Mucosa of rectum (tissue), 2 donors: ENCODE data around the gene OXSR1.
"Not testable (repeated sequence)": the region's sequence is repeated elsewhere in the genome, so short reads cannot be mapped to it uniquely, and the experiment has no call there.

Experiments used
- H3K27ac ChIP-seq, 2 donors: one replicate each; pipeline ENCODE4 v1.7.0; 2013; ENCODE audit warnings: inconsistent platforms in 2 of 2, low read depth in 2 of 2, low read length in 2 of 2
- H3K27me3 ChIP-seq, 2 donors: one replicate each; pipeline ENCODE4 v1.7.0; 2013; ENCODE audit warnings: low read length in 2 of 2; ENCODE audit not compliant: control insufficient read depth in 2 of 2, insufficient read depth in 2 of 2
- H3K36me3 ChIP-seq, 2 donors: one replicate each; pipeline ENCODE4 v1.7.0; 2013; ENCODE audit warnings: low read length in 2 of 2; ENCODE audit not compliant: control insufficient read depth in 2 of 2, insufficient read depth in 2 of 2
- H3K4me1 ChIP-seq, 2 donors: one replicate each; pipeline ENCODE4 v1.7.0; 2013; ENCODE audit warnings: low read length in 2 of 2, mild to moderate bottlenecking in 1 of 2; ENCODE audit not compliant: control insufficient read depth in 2 of 2, insufficient read depth in 2 of 2
- H3K4me3 ChIP-seq, 2 donors: one replicate each; pipeline ENCODE4 v1.7.0; 2013; ENCODE audit warnings: low read length in 2 of 2
- H3K9ac ChIP-seq, 2 donors: one replicate each; pipeline ENCODE4 v1.7.0; 2013; ENCODE audit warnings: low read length in 2 of 2, low read depth in 1 of 2, mild to moderate bottlenecking in 1 of 2
- H3K9me3 ChIP-seq, 2 donors: one replicate each; pipeline ENCODE4 v1.7.0; 2013; ENCODE audit warnings: low read length in 2 of 2; ENCODE audit not compliant: control insufficient read depth in 2 of 2
- donor health status: healthy.
- donor health status: Normal muscosa, but diverticular disease.

Gene OXSR1

DNA sequence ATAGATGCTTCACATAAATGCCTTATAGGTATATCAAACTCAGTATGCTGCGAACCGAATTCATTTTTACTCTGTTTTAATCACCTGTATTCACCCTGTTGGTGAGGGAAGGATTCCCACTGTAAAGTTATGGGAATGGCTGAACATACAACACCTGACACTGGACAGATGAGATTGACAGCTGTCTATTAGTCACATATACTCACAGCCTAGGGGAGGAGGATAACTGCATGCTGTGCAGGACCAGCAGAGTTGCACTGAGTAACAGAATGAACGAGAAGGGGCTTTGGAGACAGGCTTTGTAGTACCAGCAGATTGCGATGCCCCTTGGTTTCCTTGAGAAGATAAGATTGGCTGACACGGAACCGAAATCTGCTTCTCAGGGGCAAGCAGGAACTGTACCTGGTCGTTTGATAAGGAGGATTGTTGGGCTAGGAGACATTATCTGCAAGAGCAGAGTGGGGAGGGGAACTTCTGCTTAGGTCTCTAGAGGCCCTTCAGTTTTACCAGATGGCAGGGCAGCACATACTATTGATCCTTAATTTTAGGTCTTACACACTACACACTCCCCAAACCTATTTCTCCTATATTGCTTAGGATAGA lies 56.8 kb downstream of the OXSR1 start:
- peaks cover 19 to 28% of the 10 kb centered on the region in 2 donors for H3K36me3 ChIP-seq

DNA sequence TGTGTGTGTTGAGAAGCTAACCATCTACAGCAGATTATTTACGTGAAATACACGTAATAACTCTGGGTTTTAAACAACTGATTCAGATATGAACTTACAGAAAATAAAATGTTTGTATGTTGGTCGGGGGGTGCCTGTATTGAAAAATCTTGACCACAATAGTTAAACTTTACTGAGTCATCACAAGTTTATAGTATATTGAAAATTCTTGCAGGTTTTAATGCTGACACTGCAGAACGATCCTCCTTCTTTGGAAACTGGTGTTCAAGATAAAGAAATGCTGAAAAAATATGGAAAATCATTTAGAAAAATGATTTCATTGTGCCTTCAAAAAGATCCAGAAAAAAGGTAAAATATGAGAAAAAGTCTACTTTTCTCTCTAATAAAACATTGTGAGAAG lies 59.0 kb downstream of the OXSR1 start:
- H3K27ac ChIP-seq, result no peak overlapping the region
- H3K27me3 ChIP-seq, result no peaks in the 10 kb centered on the region
- no peaks in the 10 kb centered on the region for H3K9me3 ChIP-seq
- peaks cover 23 to 37% of the 10 kb centered on the region in 2 donors for H3K36me3 ChIP-seq
- H3K9ac ChIP-seq, result no peak overlapping the region
- no peak overlapping the region for H3K4me3 ChIP-seq
- no peaks in the 10 kb centered on the region for H3K4me1 ChIP-seq

More for the DNA sequence above, 56.8 kb downstream of the OXSR1 start:
- H3K4me3 ChIP-seq, result no peak overlapping the region
- no peak overlapping the region for H3K27ac ChIP-seq
- no peak overlapping the region for H3K9ac ChIP-seq
- H3K4me1 ChIP-seq, result no peaks in the 10 kb centered on the region
- no peaks in the 10 kb centered on the region for H3K9me3 ChIP-seq
- no peaks in the 10 kb centered on the region for H3K27me3 ChIP-seq

- Histone ChIP-seq H3K9me3 (no peaks in the 10 kb centered on the region), H3K9ac (no peak overlapping the region), H3K36me3 (peaks cover 23 to 44% of the 10 kb centered on the region in 2 donors), H3K4me3 (no peak overlapping the region), H3K27ac (no peak overlapping the region), H3K4me1 (no peaks in the 10 kb centered on the region), H3K27me3 (no peaks in the 10 kb centered on the region)
Observed at GRCh38 chr3:38226273-38226672, 60.9 kb downstream of the OXSR1 start.

GRCh38 chr3:38227989-38228388 lies 62.7 kb downstream of the OXSR1 start:
- Histone ChIP-seq H3K27ac (no peak overlapping the region), H3K27me3 (no peaks in the 10 kb centered on the region), H3K4me1 (no peaks in the 10 kb centered on the region), H3K9ac (no peak overlapping the region), H3K4me3 (no peak overlapping the region), H3K9me3 (no peaks in the 10 kb centered on the region), H3K36me3 (peaks cover 17 to 40% of the 10 kb centered on the region in 2 donors)

DNA sequence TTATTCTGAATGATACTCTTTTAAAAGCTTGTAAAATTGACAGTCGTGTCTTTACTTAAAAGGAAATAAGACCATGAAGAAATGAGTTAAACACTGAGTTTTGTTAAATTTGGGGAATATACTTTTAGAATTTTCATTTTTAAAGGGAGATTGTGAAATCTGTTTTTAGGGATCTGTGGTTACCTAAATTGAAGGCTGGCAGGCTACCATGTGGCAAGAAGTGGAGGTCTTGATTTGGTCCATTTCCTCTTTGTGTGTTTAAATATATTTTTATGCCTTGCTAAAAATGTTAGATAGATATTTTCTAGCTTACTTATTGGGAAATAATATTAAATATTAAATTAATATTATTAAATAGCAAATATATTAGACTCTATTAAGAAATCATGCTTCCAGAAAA lies 63.7 kb downstream of the OXSR1 start:
- Histone ChIP-seq H3K9ac (no peak overlapping the region), H3K27me3 (no peaks in the 10 kb centered on the region), H3K9me3 (no peaks in the 10 kb centered on the region), H3K4me1 (no peaks in the 10 kb centered on the region), H3K36me3 (peaks cover 17 to 35% of the 10 kb centered on the region in 2 donors), H3K27ac (no peak overlapping the region), H3K4me3 (no peak overlapping the region)

DNA sequence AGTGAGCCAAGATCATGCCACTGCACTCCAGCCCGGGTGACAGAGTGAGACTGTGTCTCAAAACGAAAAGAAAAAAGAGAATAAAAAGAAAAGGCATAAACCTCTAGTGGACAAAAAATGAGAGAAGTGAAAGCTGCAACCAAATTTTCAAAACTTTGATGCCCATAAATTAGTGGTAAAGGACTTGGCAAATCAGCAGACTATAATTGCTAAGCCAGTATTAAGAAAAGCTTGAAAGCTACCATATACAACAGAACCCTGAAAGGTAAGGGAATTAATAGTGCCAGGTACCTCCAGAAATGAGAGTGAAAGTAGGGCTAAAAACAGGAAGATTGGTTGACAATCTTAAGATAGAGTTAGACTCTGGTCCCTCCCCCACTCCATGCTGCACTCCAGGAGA lies 67.4 kb downstream of the OXSR1 start:
- Histone ChIP-seq H3K9ac (no peak overlapping the region), H3K4me3 (no peak overlapping the region), H3K36me3 (peaks cover 11 to 27% of the 10 kb centered on the region in 2 donors), H3K4me1 (no peaks in the 10 kb centered on the region), H3K9me3 (no peaks in the 10 kb centered on the region), H3K27ac (no peak overlapping the region), H3K27me3 (no peaks in the 10 kb centered on the region)

DNA sequence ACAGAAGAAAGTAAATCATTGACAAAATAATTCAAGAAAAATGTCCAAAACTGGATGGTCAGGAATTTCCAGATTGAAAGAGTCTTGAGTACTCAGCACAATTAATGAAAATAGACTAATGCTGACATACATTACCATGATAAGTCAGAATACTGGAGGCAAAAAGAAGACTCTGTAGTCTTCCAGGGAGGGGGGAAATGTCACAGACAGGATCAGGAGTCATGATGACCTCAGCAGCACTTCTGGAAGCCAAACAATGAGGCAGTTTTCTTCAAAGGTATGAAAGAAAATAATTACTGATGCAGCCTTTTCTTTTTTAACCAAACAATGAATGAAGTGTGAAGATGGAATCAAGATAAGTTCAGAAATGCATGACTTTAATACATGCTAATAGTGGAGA lies 70.1 kb downstream of the OXSR1 start:
- Histone ChIP-seq H3K27me3 (no peaks in the 10 kb centered on the region), H3K9ac (no peak overlapping the region), H3K4me1 (no peaks in the 10 kb centered on the region), H3K9me3 (no peaks in the 10 kb centered on the region), H3K36me3 (peaks cover 23 to 34% of the 10 kb centered on the region in 2 donors), H3K4me3 (no peak overlapping the region), H3K27ac (no peak overlapping the region)

DNA sequence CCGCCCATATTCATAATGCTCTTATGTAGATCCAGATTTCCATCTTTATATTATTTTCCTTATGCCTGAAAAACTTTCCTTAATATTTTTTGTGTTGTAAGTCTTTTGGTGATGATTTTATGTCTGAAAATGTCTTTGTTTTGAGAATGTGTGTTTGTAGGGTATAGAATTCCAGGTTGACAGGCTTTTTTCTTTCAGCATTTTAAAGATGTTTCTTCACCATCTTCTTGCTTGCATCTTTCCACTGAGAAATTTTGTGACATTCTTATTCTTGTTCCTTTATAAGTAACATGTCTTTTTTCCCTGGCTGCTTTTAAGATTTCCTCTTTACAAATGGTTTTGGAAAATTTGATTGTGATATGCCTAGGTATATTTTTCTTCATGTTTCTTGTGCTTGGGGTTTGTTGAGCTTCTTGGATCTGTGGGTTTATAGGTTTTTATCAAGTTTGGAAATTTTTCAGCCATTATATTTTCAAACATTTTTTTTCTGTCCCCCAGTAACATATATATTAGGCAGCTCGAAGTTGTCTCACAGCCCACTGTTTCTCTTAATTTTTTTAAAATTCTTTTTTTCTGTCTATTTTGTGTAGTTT lies 73.2 kb downstream of the OXSR1 start:
- Histone ChIP-seq H3K36me3 (peaks cover 23 to 26% of the 10 kb centered on the region in 2 donors), H3K4me3 (no peak overlapping the region), H3K4me1 (no peaks in the 10 kb centered on the region), H3K27me3 (no peaks in the 10 kb centered on the region), H3K27ac (no peak overlapping the region), H3K9ac (no peak overlapping the region), H3K9me3 (no peaks in the 10 kb centered on the region)

- not testable (repeated sequence) for H3K9me3 ChIP-seq, H3K4me1 ChIP-seq, H3K27me3 ChIP-seq, H3K27ac ChIP-seq, H3K4me3 ChIP-seq, H3K9ac ChIP-seq
- H3K36me3 ChIP-seq, result peaks cover 28 to 31% of the 10 kb centered on the region in 2 donors
Observed at GRCh38 chr3:38242812-38243211, 77.5 kb downstream of the OXSR1 start.

GRCh38 chr3:38245930-38246329 lies 80.6 kb downstream of the OXSR1 start:
- Histone ChIP-seq H3K9ac (no peak overlapping the region), H3K27me3 (no peaks in the 10 kb centered on the region), H3K9me3 (no peaks in the 10 kb centered on the region), H3K27ac (no peak overlapping the region), H3K36me3 (peaks cover 27 to 50% of the 10 kb centered on the region in 2 donors), H3K4me1 (no peaks in the 10 kb centered on the region), H3K4me3 (no peak overlapping the region)
